Measurements from ENCODE around the gene ANKS3.

Gene ANKS3

GRCh38 chr16:4664538-4665418, 69.3 kb downstream of the ANKS3 start:
- DNase-seq = no peak

GRCh38 chr16:4663777-4664465, 70.2 kb downstream of the ANKS3 start:
- DNase-seq = no peak

GRCh38 chr16:4663465-4663776, 70.7 kb downstream of the ANKS3 start:
- no peak for DNase-seq

GRCh38 chr16:4661661-4662060, 72.4 kb downstream of the ANKS3 start:
- no peak for DNase-seq

- DNase-seq = no peak
Measured at GRCh38 chr16:4660454-4661007, 73.5 kb downstream of the ANKS3 start.

- DNase-seq = no peak
Measured at GRCh38 chr16:4659363-4660353, 74.4 kb downstream of the ANKS3 start.

- no peak for DNase-seq
Measured at GRCh38 chr16:4656695-4657686, 77.1 kb downstream of the ANKS3 start.

- no peak for DNase-seq
Measured at GRCh38 chr16:4656221-4656620, 77.8 kb downstream of the ANKS3 start.

GRCh38 chr16:4655801-4656200, 78.3 kb downstream of the ANKS3 start:
- DNase-seq = no peak

GRCh38 chr16:4654964-4655590, 79.0 kb downstream of the ANKS3 start:
- DNase-seq = no peak

GRCh38 chr16:4654011-4654963, 79.8 kb downstream of the ANKS3 start:
- no peak for DNase-seq

- DNase-seq = no peak
Measured at GRCh38 chr16:4652561-4652960, 81.5 kb downstream of the ANKS3 start.

- no peak for DNase-seq
Measured at GRCh38 chr16:4651827-4652226, 82.2 kb downstream of the ANKS3 start.

GRCh38 chr16:4650443-4651074, 83.5 kb downstream of the ANKS3 start:
- peak; percentile 67 to 79 for DNase-seq

GRCh38 chr16:4649744-4650442, 84.2 kb downstream of the ANKS3 start:
- DNase-seq = no peak

GRCh38 chr16:4648917-4649316, 85.2 kb downstream of the ANKS3 start:
- DNase-seq = no peak

GRCh38 chr16:4647644-4647980, 86.5 kb downstream of the ANKS3 start:
- DNase-seq = no peak

- DNase-seq = no peak
Measured at GRCh38 chr16:4646773-4647643, 87.1 kb downstream of the ANKS3 start.
